ENCODE measurements around the gene TREML1. TPM values are rescaled to one million over a fixed set of nuclear protein-coding genes. Genes with fewer than 3 reads are reported as not detected.

Gene TREML1
- total and polyA plus RNA-seq, 9 of the 15 experiments (the other 6 are each of a cell fraction or from before 2014, with no cell fraction given) = not detected

- intact Hi-C loops (cut with micrococcal nuclease) = no loop called here
- no peak for FAIRE-seq
- no TSS peak for BruUV-seq (replicated peaks)
Measured at GRCh38 chr6:41160933-41161332, 6.8 kb upstream of the TREML1 start.

More at GRCh38 chr6:41160933-41161332, 6.8 kb upstream of the TREML1 start:
- Histone ChIP-seq H3K27me3 (ENCODE audit: control insufficient read depth in 2 of 2, insufficient read depth in 2 of 2, low read length in 2 of 2) (peaks cover 17 to 60% of the 10 kb centered on the region in 2 experiments; a peak in 4 of 5 replicates), H3K4me3 (no peak overlapping the region), H3K9ac (ENCODE audit: insufficient read depth in 1 of 2, low read depth in 2 of 2, low read length in 2 of 2) (no peak overlapping the region), H3K9me3 (replicated peaks; ENCODE audit: control insufficient read depth, insufficient read depth, low read depth, low read length) (no peaks in the 10 kb centered on the region), H4K20me1 (replicated peaks; ENCODE audit: control insufficient read depth, insufficient read depth, low read length) (peaks cover 7% of the 10 kb centered on the region; the same call in 1 of the 2 replicates), H3K4me1 (replicated peaks in 1 of 2; ENCODE audit: control insufficient read depth in 2 of 2, insufficient read depth in 2 of 2, low read length in 2 of 2) (no peaks in the 10 kb centered on the region), H3K36me3 (ENCODE audit: control insufficient read depth, insufficient read depth, low read length) (no peaks in the 10 kb centered on the region), H3K79me2 (ENCODE audit: control insufficient read depth, insufficient read depth, low read length) (no peaks in the 10 kb centered on the region), H3K27ac (ENCODE audit: extremely low read depth, low read depth, low read length) (no peak overlapping the region), H2AFZ (ENCODE audit: low read depth, low read length) (no peak overlapping the region), H3K4me2 (ENCODE audit: insufficient read depth, low read length) (no peak overlapping the region), H3K9me1 (ENCODE audit: control insufficient read depth, insufficient read depth, low read length) (no peaks in the 10 kb centered on the region)
- POLR2A ChIA-PET = interaction anchor here (0.7 kb wide), 1 partner anchor 1221 kb away, joined by 3 read pairs; no protein-coding TSS in a partner anchor
- in situ Hi-C loops (cut with MboI) = no loop called here
- TF ChIP-seq TCF7L2 (IDR thresholded peaks at IDR 0.05; ENCODE audit: low read depth, low read length) (no peak), SAP30 (IDR thresholded peaks at IDR 0.05; ENCODE audit: borderline replicate concordance, insufficient read depth, low read depth, low read length, poor library complexity, severe bottlenecking) (no peak), PKNOX1 (IDR thresholded peaks at IDR 0.05) (no peak), MCM2 (IDR thresholded peaks at IDR 0.05; ENCODE audit: low read depth) (no peak), ZNF311 (CRISPR knock-in tag; IDR thresholded peaks at IDR 0.05) (no peak), SPI1 (IDR thresholded peaks at IDR 0.05; ENCODE audit: borderline replicate concordance, low read depth, low read length) (no peak), RUNX1 (IDR thresholded peaks at IDR 0.05; ENCODE audit: low read depth) (no peak), ZNF583 (CRISPR knock-in tag; IDR thresholded peaks at IDR 0.05) (no peak), MBD1 (CRISPR knock-in tag; IDR thresholded peaks at IDR 0.05) (no peak), NR3C1 (CRISPR knock-in tag; IDR thresholded peaks at IDR 0.05) (no peak), ZNF41 (CRISPR knock-in tag; conservative IDR thresholded peaks at IDR 0.05) (no peak), SAFB2 (IDR thresholded peaks at IDR 0.05; ENCODE audit: borderline replicate concordance, low read depth, low read length, severe bottlenecking) (no peak)
- WGBS (ENCODE audit: insufficient coverage, low coverage, missing lambda C conversion rate) = 2% methylated on average over 3 of the region's 3 CpGs
- no peak for ATAC-seq
- DNase-seq (ENCODE audit: extremely low read depth in 1 of 4, low spot score in 3 of 4) = no peak
- CTCF ChIA-PET (ENCODE audit: low intra/inter-chr PET ratio) = no interaction called here

Data from K562 (cell line).